HT-29 (cell line): ENCODE data around the gene CLDN5. TPM values are rescaled to one million over a fixed set of nuclear protein-coding genes. Genes with fewer than 3 reads are reported as not detected.
A peak's percentile ranks its signal among the peaks of the same experiment; 100 is the strongest.

Experiments used
- DNase-seq: peaks from one replicate; pipeline ENCODE4 v3.0.0-alpha.2; 2015; ENCODE audit warnings: low spot score
- total RNA-seq: library from RNA; depleted of rRNA; stranded (reverse); fragments of >200 nt; shearing (Covaris generic); gene quantifications from 2 replicates; pipeline ENCODE4 v1.2.3, GENCODE V29; 2014

CLDN5 gene
- total RNA-seq, 1 experiment from 2014 or later, result not detected

GRCh38 chr22:19522190-19522880, 1.9 kb downstream of the CLDN5 start:
- peak; percentile 45 for DNase-seq

GRCh38 chr22:19520566-19521305, 3.5 kb downstream of the CLDN5 start:
- no peak for DNase-seq

GRCh38 chr22:19520007-19520406, 4.2 kb downstream of the CLDN5 start:
- DNase-seq, result no peak

GRCh38 chr22:19519041-19519926, 4.9 kb downstream of the CLDN5 start:
- no peak for DNase-seq

GRCh38 chr22:19518635-19519034, 5.6 kb downstream of the CLDN5 start:
- no peak for DNase-seq

- no peak for DNase-seq
Measured at GRCh38 chr22:19517919-19518611, 6.1 kb downstream of the CLDN5 start.

GRCh38 chr22:19517171-19517500, 7.1 kb downstream of the CLDN5 start:
- no peak for DNase-seq

- DNase-seq, result no peak
Measured at GRCh38 chr22:19516378-19517170, 7.6 kb downstream of the CLDN5 start.

- no peak for DNase-seq
Measured at GRCh38 chr22:19515654-19516377, 8.4 kb downstream of the CLDN5 start.

- DNase-seq, result no peak
Measured at GRCh38 chr22:19514831-19515565, 9.2 kb downstream of the CLDN5 start.

GRCh38 chr22:19513823-19514222, 10.4 kb downstream of the CLDN5 start:
- DNase-seq, result no peak

- no peak for DNase-seq
Measured at GRCh38 chr22:19510919-19511341, 13.3 kb downstream of the CLDN5 start.

GRCh38 chr22:19509923-19510322, 14.3 kb downstream of the CLDN5 start:
- no peak for DNase-seq

GRCh38 chr22:19509191-19509590, 15.0 kb downstream of the CLDN5 start:
- no peak for DNase-seq

- no peak for DNase-seq
Measured at GRCh38 chr22:19508024-19508776, 16.0 kb downstream of the CLDN5 start.

- DNase-seq, result no peak
Measured at GRCh38 chr22:19507534-19507861, 16.7 kb downstream of the CLDN5 start.

GRCh38 chr22:19506212-19506611, 18.0 kb downstream of the CLDN5 start:
- DNase-seq, result no peak

- DNase-seq, result no peak
Measured at GRCh38 chr22:19505735-19506126, 18.5 kb downstream of the CLDN5 start.
